HG02798 (cell line): Measurements from ENCODE around the gene BRINP2.
A peak's percentile ranks its signal among the peaks of the same experiment; 100 is the strongest.

ENCODE experiments used
- ATAC-seq: cut with Tn5 transposase; IDR thresholded peaks from one replicate; pipeline ENCODE4 v1.9.1; 2021; ENCODE audit warnings: mild to moderate bottlenecking; ENCODE audit not compliant: unreplicated experiment, poor library complexity

Gene BRINP2, protein sequence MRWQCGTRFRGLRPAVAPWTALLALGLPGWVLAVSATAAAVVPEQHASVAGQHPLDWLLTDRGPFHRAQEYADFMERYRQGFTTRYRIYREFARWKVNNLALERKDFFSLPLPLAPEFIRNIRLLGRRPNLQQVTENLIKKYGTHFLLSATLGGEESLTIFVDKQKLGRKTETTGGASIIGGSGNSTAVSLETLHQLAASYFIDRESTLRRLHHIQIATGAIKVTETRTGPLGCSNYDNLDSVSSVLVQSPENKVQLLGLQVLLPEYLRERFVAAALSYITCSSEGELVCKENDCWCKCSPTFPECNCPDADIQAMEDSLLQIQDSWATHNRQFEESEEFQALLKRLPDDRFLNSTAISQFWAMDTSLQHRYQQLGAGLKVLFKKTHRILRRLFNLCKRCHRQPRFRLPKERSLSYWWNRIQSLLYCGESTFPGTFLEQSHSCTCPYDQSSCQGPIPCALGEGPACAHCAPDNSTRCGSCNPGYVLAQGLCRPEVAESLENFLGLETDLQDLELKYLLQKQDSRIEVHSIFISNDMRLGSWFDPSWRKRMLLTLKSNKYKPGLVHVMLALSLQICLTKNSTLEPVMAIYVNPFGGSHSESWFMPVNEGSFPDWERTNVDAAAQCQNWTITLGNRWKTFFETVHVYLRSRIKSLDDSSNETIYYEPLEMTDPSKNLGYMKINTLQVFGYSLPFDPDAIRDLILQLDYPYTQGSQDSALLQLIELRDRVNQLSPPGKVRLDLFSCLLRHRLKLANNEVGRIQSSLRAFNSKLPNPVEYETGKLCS

GRCh38 chr1:177170756-177171535 is at the start of gene BRINP2:
BRINP2 (plus strand) TSS chr1:177170958; CDS start chr1:177229877, 58,919 bp downstream.
- peak; percentile 78 for ATAC-seq

- ATAC-seq: no peak
Measured at GRCh38 chr1:177122461-177123251, 48.1 kb upstream of the BRINP2 start.

GRCh38 chr1:177124577-177125278 is 46.0 kb upstream of the BRINP2 start:
- no peak for ATAC-seq

DNA sequence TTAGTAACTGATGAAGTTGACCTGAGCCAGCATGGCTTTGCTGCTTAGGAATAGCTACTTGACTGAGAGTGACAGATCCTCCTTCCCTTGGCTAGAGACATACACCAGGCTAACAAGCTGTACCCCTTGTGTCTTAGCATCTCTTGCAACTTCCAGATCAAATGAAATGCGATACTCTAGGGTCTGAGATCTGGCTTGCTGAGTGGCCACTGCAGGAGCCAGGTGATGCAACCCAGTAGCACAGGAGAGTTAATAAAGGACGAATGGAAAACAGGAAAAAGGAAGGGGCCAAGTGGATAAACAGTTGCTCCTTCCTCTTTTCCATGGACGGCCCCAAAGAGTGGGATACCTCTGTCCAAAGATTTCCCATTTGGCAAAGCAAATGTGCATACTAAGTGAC is 44.5 kb upstream of the BRINP2 start:
- ATAC-seq: no peak

- no peak for ATAC-seq
Measured at GRCh38 chr1:177128665-177129281, 42.0 kb upstream of the BRINP2 start.

DNA sequence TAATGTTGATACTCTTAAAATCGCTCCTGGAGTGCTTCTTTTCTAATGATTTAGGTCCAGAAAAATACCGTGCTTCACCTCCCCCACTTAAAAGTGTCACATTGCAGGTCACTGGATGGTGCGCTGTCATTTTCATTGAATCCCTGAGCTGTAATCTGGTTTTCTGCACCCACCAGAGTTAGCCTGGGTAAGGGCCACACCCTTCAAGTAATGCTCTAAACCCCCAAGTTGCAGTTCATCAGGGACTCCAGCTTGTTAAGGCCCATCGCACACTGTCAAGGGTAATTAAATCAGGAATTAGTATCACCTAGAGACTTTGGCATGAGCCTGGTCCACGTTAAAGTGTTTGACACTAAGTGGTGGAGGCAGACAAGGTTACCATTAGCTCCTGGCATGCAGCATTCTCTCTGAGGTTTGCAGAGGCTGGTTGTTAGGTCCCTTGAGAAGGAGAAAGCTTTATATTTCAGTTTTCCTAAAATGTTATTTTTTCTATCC is 40.3 kb upstream of the BRINP2 start:
- ATAC-seq: no peak

- ATAC-seq: no peak
Measured at GRCh38 chr1:177131723-177132122, 39.0 kb upstream of the BRINP2 start.

DNA sequence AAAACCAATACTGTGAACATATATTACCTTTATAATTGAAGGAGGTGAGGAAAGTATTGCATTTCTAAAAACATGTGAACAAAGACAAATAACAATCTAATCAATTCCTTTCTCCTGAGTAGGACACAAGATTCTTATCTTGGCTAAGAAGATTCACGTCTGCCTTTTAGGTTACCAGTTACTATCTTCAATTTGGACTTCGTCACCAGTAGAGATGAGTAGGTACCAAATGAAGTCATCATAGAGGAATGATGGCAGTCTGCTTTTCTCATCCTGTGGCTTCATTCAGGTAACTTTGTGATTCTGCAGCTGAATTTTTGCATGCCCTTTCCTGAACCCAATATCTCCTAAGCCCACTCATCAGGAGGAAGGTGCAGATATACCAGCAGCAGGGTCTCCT is 38.6 kb upstream of the BRINP2 start:
- ATAC-seq: no peak

DNA sequence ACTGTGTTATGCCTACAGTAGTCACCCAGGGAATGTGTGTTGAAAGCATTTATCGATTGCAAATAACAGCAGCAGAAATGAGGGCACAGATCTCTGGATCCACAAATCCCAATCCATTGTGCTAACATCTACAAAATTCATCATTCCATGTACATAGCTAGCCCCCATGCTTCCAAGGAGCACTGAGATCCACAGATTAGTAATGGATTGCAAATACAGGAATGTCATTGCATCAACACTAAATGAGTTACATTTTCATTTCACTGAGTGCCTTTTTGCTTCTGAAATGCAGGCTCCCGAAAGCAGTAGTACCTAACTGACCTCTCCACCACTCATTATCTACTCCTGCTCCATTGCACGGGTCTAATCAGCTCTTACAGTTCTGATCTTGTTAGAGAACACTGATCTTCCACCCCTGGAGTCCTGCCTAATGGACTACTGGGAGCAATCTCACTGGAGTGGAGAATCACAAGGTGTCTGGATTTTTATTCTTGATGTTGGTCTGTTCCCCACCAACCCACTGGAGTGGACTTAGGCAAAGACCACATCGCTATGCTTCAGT is 36.7 kb upstream of the BRINP2 start:
- no peak for ATAC-seq

GRCh38 chr1:177135250-177135649 is 35.5 kb upstream of the BRINP2 start:
- ATAC-seq: no peak

- no peak for ATAC-seq
Measured at GRCh38 chr1:177137814-177138213, 32.9 kb upstream of the BRINP2 start.

GRCh38 chr1:177138347-177138746 is 32.4 kb upstream of the BRINP2 start:
- ATAC-seq: no peak

DNA sequence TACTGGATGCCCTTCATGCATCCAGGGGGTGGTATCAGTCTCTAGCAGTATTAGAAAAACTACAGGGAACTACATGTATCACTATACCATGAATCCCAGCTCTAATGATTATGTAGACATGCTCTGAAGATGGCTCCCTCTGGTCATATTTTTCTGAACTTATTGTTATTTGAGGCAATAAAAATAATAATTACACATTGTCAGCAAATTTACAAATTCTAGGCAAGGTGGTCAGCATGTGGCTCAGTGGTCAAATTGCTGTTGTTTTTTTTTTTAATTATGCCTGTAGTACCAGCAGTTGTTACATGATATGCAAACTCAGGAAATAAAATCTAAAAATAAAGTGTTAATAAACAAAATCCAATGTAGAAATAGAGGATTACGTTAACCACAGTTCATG is 28.7 kb upstream of the BRINP2 start:
- ATAC-seq: no peak

DNA sequence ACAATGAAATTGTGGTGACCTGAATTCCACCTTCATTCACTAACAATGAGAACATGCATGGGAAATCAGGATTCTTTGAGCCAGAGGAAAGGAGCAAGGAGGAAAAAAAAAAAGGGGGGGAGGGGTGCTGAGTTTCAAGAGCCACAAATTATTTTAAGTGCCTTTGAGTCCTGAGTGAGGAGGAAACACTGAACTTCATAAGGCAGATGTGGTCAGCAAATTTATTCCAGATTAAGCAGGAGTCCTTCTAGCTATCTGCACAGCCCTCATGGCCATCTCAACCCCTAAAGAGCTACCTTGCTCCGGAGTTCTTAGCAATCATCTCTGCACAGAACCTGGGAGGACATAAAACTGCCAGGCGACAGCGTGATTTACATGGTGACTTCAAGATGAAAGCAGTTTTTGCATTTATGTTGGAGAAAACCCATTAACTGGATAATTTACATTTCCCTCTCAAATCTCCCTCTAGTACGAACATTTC is 27.9 kb upstream of the BRINP2 start:
- ATAC-seq: no peak

GRCh38 chr1:177145106-177146070 is 25.4 kb upstream of the BRINP2 start:
- no peak for ATAC-seq

- ATAC-seq: no peak
Measured at GRCh38 chr1:177146499-177146898, 24.3 kb upstream of the BRINP2 start.

- ATAC-seq: no peak
Measured at GRCh38 chr1:177162243-177162642, 8.5 kb upstream of the BRINP2 start.
